ENCODE results near the gene REPIN1.

The REPIN1 gene

GRCh38 chr7:150334108-150334507 lies 34.5 kb upstream of the REPIN1 start:
- H3K9me3 ChIP-seq (ENCODE audit: insufficient read depth, low read length), result no peaks in the 10 kb centered on the region
- TF ChIP-seq CTCF (IDR thresholded peaks at IDR 0.05; ENCODE audit: low read depth, low read length) (no peak), EZH2phosphoT487 (IDR thresholded peaks at IDR 0.05; ENCODE audit: low read depth) (no peak)
- no peak overlapping the region for H3K27ac ChIP-seq (ENCODE audit: low read length)
- no peak overlapping the region for H2AFZ ChIP-seq (ENCODE audit: low read depth, low read length)
- H3K27me3 ChIP-seq (ENCODE audit: low read depth, low read length), result no peaks in the 10 kb centered on the region
- no peaks in the 10 kb centered on the region for H3K4me1 ChIP-seq (ENCODE audit: low read length)
- no peaks in the 10 kb centered on the region for H4K20me1 ChIP-seq (ENCODE audit: insufficient read depth, low read length)
- no peak overlapping the region for H3K9ac ChIP-seq (ENCODE audit: low read length)
- no peaks in the 10 kb centered on the region for H3K79me2 ChIP-seq (ENCODE audit: low read length)
- H3K36me3 ChIP-seq (replicated peaks; ENCODE audit: low read depth, low read length), result peaks cover 10% of the 10 kb centered on the region
- H3K4me2 ChIP-seq (ENCODE audit: low read length), result no peak overlapping the region
- H3K4me3 ChIP-seq (ENCODE audit: low read length), result no peak overlapping the region

GRCh38 chr7:150335108-150335773 lies 33.4 kb upstream of the REPIN1 start:
- Histone ChIP-seq H3K27me3 (ENCODE audit: low read depth, low read length) (no peaks in the 10 kb centered on the region), H3K9me3 (ENCODE audit: insufficient read depth, low read length) (no peaks in the 10 kb centered on the region), H3K36me3 (replicated peaks; ENCODE audit: low read depth, low read length) (peaks cover 10% of the 10 kb centered on the region), H3K27ac (ENCODE audit: low read length) (no peak overlapping the region), H3K79me2 (ENCODE audit: low read length) (no peaks in the 10 kb centered on the region), H3K9ac (ENCODE audit: low read length) (no peak overlapping the region), H3K4me1 (ENCODE audit: low read length) (no peaks in the 10 kb centered on the region), H2AFZ (ENCODE audit: low read depth, low read length) (no peak overlapping the region), H4K20me1 (ENCODE audit: insufficient read depth, low read length) (no peaks in the 10 kb centered on the region), H3K4me3 (ENCODE audit: low read length) (no peak overlapping the region), H3K4me2 (ENCODE audit: low read length) (no peak overlapping the region)
- TF ChIP-seq EZH2phosphoT487 (IDR thresholded peaks at IDR 0.05; ENCODE audit: low read depth), result no peak

GRCh38 chr7:150335774-150336112 lies 32.9 kb upstream of the REPIN1 start:
- H3K9ac ChIP-seq (ENCODE audit: low read length), result no peak overlapping the region
- H3K4me1 ChIP-seq (ENCODE audit: low read length), result no peaks in the 10 kb centered on the region
- peaks cover 9% of the 10 kb centered on the region for H3K36me3 ChIP-seq (replicated peaks; ENCODE audit: low read depth, low read length)

GRCh38 chr7:150336746-150337145 lies 31.9 kb upstream of the REPIN1 start:
- Histone ChIP-seq H3K27me3 (ENCODE audit: low read depth, low read length) (no peaks in the 10 kb centered on the region), H3K9me3 (ENCODE audit: insufficient read depth, low read length) (no peaks in the 10 kb centered on the region), H3K79me2 (ENCODE audit: low read length) (no peaks in the 10 kb centered on the region), H3K4me3 (ENCODE audit: low read length) (no peak overlapping the region), H3K27ac (ENCODE audit: low read length) (no peak overlapping the region), H3K4me1 (ENCODE audit: low read length) (no peaks in the 10 kb centered on the region), H4K20me1 (ENCODE audit: insufficient read depth, low read length) (no peaks in the 10 kb centered on the region), H2AFZ (ENCODE audit: low read depth, low read length) (no peak overlapping the region), H3K36me3 (replicated peaks; ENCODE audit: low read depth, low read length) (no peaks in the 10 kb centered on the region), H3K9ac (ENCODE audit: low read length) (no peak overlapping the region), H3K4me2 (ENCODE audit: low read length) (no peak overlapping the region)
- no peak for TF ChIP-seq CTCF (IDR thresholded peaks at IDR 0.05; ENCODE audit: low read depth, low read length)
- no peak for TF ChIP-seq EZH2phosphoT487 (IDR thresholded peaks at IDR 0.05; ENCODE audit: low read depth)

More at GRCh38 chr7:150335774-150336112, 32.9 kb upstream of the REPIN1 start:
- Histone ChIP-seq H3K27me3 (ENCODE audit: low read depth, low read length) (no peaks in the 10 kb centered on the region), H3K4me2 (ENCODE audit: low read length) (no peak overlapping the region), H4K20me1 (ENCODE audit: insufficient read depth, low read length) (no peaks in the 10 kb centered on the region), H3K9me3 (ENCODE audit: insufficient read depth, low read length) (no peaks in the 10 kb centered on the region), H2AFZ (ENCODE audit: low read depth, low read length) (no peak overlapping the region), H3K79me2 (ENCODE audit: low read length) (no peaks in the 10 kb centered on the region), H3K27ac (ENCODE audit: low read length) (no peak overlapping the region), H3K4me3 (ENCODE audit: low read length) (no peak overlapping the region)
- TF ChIP-seq EZH2phosphoT487 (IDR thresholded peaks at IDR 0.05; ENCODE audit: low read depth) (no peak), CTCF (IDR thresholded peaks at IDR 0.05; ENCODE audit: low read depth, low read length) (no peak)

Data from OCI-LY3 (cell line).